ENCODE results near the gene DENND4A.

GRCh38 chr15:65837301-65838294, 45.5 kb upstream of the DENND4A start:
- TF ChIP-seq, protein P1, sequence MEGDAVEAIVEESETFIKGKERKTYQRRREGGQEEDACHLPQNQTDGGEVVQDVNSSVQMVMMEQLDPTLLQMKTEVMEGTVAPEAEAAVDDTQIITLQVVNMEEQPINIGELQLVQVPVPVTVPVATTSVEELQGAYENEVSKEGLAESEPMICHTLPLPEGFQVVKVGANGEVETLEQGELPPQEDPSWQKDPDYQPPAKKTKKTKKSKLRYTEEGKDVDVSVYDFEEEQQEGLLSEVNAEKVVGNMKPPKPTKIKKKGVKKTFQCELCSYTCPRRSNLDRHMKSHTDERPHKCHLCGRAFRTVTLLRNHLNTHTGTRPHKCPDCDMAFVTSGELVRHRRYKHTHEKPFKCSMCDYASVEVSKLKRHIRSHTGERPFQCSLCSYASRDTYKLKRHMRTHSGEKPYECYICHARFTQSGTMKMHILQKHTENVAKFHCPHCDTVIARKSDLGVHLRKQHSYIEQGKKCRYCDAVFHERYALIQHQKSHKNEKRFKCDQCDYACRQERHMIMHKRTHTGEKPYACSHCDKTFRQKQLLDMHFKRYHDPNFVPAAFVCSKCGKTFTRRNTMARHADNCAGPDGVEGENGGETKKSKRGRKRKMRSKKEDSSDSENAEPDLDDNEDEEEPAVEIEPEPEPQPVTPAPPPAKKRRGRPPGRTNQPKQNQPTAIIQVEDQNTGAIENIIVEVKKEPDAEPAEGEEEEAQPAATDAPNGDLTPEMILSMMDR (IDR thresholded peaks at IDR 0.05): no peak
- TF ChIP-seq POLR2A (IDR thresholded peaks at IDR 0.05) (no peak), EP300 (IDR thresholded peaks at IDR 0.05) (no peak)
